Ovary (tissue), 9 donors: ENCODE data around the gene PHACTR1. TPM values are rescaled to one million over a fixed set of nuclear protein-coding genes. Genes with fewer than 3 reads are reported as not detected.

ENCODE experiments used
- DNase-seq, 5 donors: peaks; one replicate each; pipeline ENCODE4 v3.0.0-alpha.2; 2019 to 2020
- H3K27ac ChIP-seq, 2 donors: fragments of 200-600 bp; one replicate each; pipeline versions ENCODE4 v1.5.1 to v1.8.0; 2019 to 2022
- H3K27me3 ChIP-seq: fragments of 200-600 bp; one replicate; pipeline ENCODE4 v1.8.0; 2022
- H3K36me3 ChIP-seq: fragments of 200-600 bp; sonication (generic); one replicate; pipeline ENCODE4 v1.5.1; 2019
- H3K4me1 ChIP-seq: one replicate; pipeline ENCODE4 v1.8.1; 2013; ENCODE audit warnings: mild to moderate bottlenecking, moderate library complexity; ENCODE audit not compliant: insufficient read depth
- H3K4me3 ChIP-seq: fragments of 200-600 bp; sonication (generic); one replicate; pipeline ENCODE4 v1.5.1; 2017
- H3K9me3 ChIP-seq, 2 donors: fragments of 200-600 bp in 1 of 2; sonication (generic) in 1 of 2; one replicate each; pipeline versions ENCODE4 v1.5.1 to v1.8.1; 2013 to 2019; ENCODE audit warnings: mild to moderate bottlenecking in 1 of 2, moderate library complexity in 1 of 2
- CTCF ChIP-seq, 3 donors: fragments of 450-650 bp in 2 of 3; fragments of 200-600 bp in 1 of 3; IDR thresholded peaks; one replicate each; pipeline versions ENCODE4 v1.5.1 to v1.8.0; 2016 to 2022; ENCODE audit warnings: antibody characterized with exemption in 3 of 3, mild to moderate bottlenecking in 1 of 3
- EP300 ChIP-seq: sonication (generic); formaldehyde crosslinking; IDR thresholded peaks from one replicate; pipeline ENCODE4 v1.6.1; 2017; ENCODE audit warnings: antibody characterized with exemption
- POLR2A ChIP-seq: fragments of 450-650 bp; IDR thresholded peaks from one replicate; pipeline ENCODE4 v1.6.1; 2017; ENCODE audit warnings: antibody characterized with exemption, mild to moderate bottlenecking, moderate library complexity
- WGBS, 3 donors: extraction: QIAGEN DNeasy Blood & Tissue Kit in 1 of 3; methylation state at CpG; one replicate each; pipeline versions ENCODE4 v1.1.5 to v1.1.7; 2013 to 2017; 5-methylcytosine and 5-hydroxymethylcytosine counted together
- intact Hi-C, 4 donors: fragments of 100-400 bp; cut with DNase I; formaldehyde crosslinking; loops; one replicate each; pipeline versions ENCODE4 v1.11.0 to v1.15.1; 2022 to 2023
- polyA plus RNA-seq, 2 donors: library from polyadenylated mRNA; stranded (reverse); fragments of 200-250 nt in 1 of 2; fragments of 350-450 nt in 1 of 2; fragmentation: Illumina TruSeq in 1 of 2; extraction: RNeasy Lipid Tissue Mini Kit (QIAGEN cat#74804) in 1 of 2; gene quantifications; one replicate each; pipeline ENCODE4 v1.2.3, GENCODE V29; 2013 to 2014
- total RNA-seq, 7 donors: library from RNA; depleted of rRNA in 2 of 7; stranded (reverse); fragments of >200 nt in 2 of 7; fragmentation: NEBNext Ultra II Directional in 3 of 7; extraction: Animal tissue kit (Norgen Biotek cat#: 25700) in 3 of 7; gene quantifications; one replicate each; pipeline versions ENCODE4 v1.1.0 to v1.2.4, GENCODE V29; 2016 to 2023
- donor health status: DM: no; HTN: no; CAD: no; lungs with moderate emphysema.
- donor health status: DM: no; HTN: no; CAD: no.
- donor health status: Bipolar disorder and iron deficiency.
- donor health status: DM: yes; HTN: yes; CAD: no.
- donor health status: DM: no; HTN: no; CAD: no.
- donor health status: DM: yes; HTN: yes; CAD: no.

Gene PHACTR1
- total and polyA plus RNA-seq, 9 donors: 0.48 to 10.9 (median 3.7) TPM

DNA sequence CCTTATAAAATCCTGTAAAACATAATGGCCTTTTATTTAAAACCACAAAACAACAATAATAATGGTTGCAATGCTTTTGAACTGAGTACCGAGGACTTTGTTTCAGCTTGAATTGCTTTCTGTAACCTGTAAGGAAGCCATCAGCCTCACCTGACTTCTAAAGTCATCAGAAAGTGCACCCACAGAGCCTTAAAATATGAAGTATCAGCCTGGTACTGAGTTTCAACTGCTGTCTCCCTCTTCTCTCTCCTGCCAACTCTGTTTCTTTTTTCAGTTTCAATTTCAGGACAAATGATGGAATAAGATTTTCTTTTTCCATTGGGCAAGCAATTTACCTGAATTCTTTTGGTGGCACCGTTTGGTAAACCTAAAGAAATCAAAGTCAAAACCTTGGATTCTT lies 119.4 kb downstream of the PHACTR1 start:
- TF ChIP-seq CTCF (IDR thresholded peaks at IDR 0.05) (no peak), POLR2A (no peak), EP300 (no peak)
- Histone ChIP-seq H3K4me3 (no peak overlapping the region), H3K4me1 (no peaks in the 10 kb centered on the region), H3K27me3 (no peaks in the 10 kb centered on the region), H3K36me3 (no peaks in the 10 kb centered on the region), H3K9me3 (no peaks in the 10 kb centered on the region), H3K27ac (no peak overlapping the region)
- no peak for DNase-seq
- intact Hi-C loops: no loop called here
- WGBS, 3 donors: 58 to 72% (median 64%) methylated on average over 2 of the region's 2 CpGs

- DNase-seq: no peak
- H3K27ac ChIP-seq: no peak overlapping the region
- no peak overlapping the region for H3K4me3 ChIP-seq
- H3K36me3 ChIP-seq: no peaks in the 10 kb centered on the region
- intact Hi-C loops: no loop called here
- H3K9me3 ChIP-seq: no peaks in the 10 kb centered on the region
- TF ChIP-seq CTCF (IDR thresholded peaks at IDR 0.05) (no peak), POLR2A (no peak), EP300 (no peak)
- 56 to 69% (median 58%) methylated on average over 1 of the region's 1 CpG for WGBS, 3 donors
- H3K4me1 ChIP-seq: no peaks in the 10 kb centered on the region
- H3K27me3 ChIP-seq: no peaks in the 10 kb centered on the region
Measured at GRCh38 chr6:12841619-12842018, 125.1 kb downstream of the PHACTR1 start.

DNA sequence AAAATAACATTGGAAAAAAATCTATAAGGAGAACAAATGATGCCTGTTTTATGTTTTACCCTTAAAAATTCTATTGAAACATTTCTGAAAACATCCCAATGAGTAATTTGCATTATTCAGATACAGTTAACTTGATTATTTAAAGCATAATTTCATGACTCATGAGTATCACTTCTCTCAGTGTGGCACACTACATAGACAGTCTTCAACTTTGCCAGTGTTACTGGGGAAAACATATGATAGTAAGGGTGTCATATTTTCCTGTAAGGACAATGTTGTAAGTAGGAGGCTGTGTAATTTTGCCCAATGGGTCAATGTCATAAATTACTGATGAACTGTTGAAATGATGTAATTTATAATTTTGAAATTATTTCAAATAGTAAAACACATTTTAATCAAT lies 125.5 kb downstream of the PHACTR1 start:
- H3K4me1 ChIP-seq: no peaks in the 10 kb centered on the region
- no peak overlapping the region for H3K4me3 ChIP-seq
- no peaks in the 10 kb centered on the region for H3K27me3 ChIP-seq
- no peak overlapping the region for H3K27ac ChIP-seq
- no peaks in the 10 kb centered on the region for H3K9me3 ChIP-seq
- no peak for TF ChIP-seq POLR2A
- intact Hi-C loops: no loop called here
- no peak for DNase-seq
- no peaks in the 10 kb centered on the region for H3K36me3 ChIP-seq

GRCh38 chr6:12842658-12843057 lies 126.1 kb downstream of the PHACTR1 start:
- DNase-seq: no peak

More at GRCh38 chr6:12842658-12843057, 126.1 kb downstream of the PHACTR1 start:
- Histone ChIP-seq H3K4me1 (no peaks in the 10 kb centered on the region), H3K9me3 (no peaks in the 10 kb centered on the region), H3K36me3 (no peaks in the 10 kb centered on the region), H3K27me3 (no peaks in the 10 kb centered on the region), H3K4me3 (no peak overlapping the region), H3K27ac (no peak overlapping the region)
- WGBS, 3 donors: 80 to 85% (median 84%) methylated on average over 2 of the region's 2 CpGs
- intact Hi-C loops: no loop called here
- TF ChIP-seq EP300 (no peak), CTCF (IDR thresholded peaks at IDR 0.05) (no peak), POLR2A (no peak)
